ENCODE measurements around the gene CLMP.
"Not testable (repeated sequence)": the region's sequence is repeated elsewhere in the genome, so short reads cannot be mapped to it uniquely, and the experiment has no call there.

The CLMP gene

GRCh38 chr11:123218451-123218850 is 23.4 kb upstream of the CLMP start:
- DNase-seq (ENCODE audit: low read depth in 3 of 3, low spot score in 1 of 3) = no peak

GRCh38 chr11:123217897-123218296 is 22.8 kb upstream of the CLMP start:
- DNase-seq (ENCODE audit: low read depth in 3 of 3, low spot score in 1 of 3) = no peak

- DNase-seq (ENCODE audit: low read depth in 3 of 3, low spot score in 1 of 3) = no peak
Observed at GRCh38 chr11:123216249-123216648, 21.2 kb upstream of the CLMP start.

- no peak for DNase-seq (ENCODE audit: low read depth in 3 of 3, low spot score in 1 of 3)
Observed at GRCh38 chr11:123214940-123215339, 19.9 kb upstream of the CLMP start.

- no peak for DNase-seq (ENCODE audit: low read depth in 3 of 3, low spot score in 1 of 3)
Observed at GRCh38 chr11:123214396-123214795, 19.3 kb upstream of the CLMP start.

- DNase-seq (ENCODE audit: low read depth in 3 of 3, low spot score in 1 of 3) = no peak
Observed at GRCh38 chr11:123213307-123213771, 18.3 kb upstream of the CLMP start.

GRCh38 chr11:123212406-123212805 is 17.4 kb upstream of the CLMP start:
- DNase-seq (ENCODE audit: low read depth in 3 of 3, low spot score in 1 of 3) = no peak

- DNase-seq (ENCODE audit: low read depth in 3 of 3, low spot score in 1 of 3) = no peak
Observed at GRCh38 chr11:123211981-123212380, 16.9 kb upstream of the CLMP start.

- DNase-seq (ENCODE audit: low read depth in 3 of 3, low spot score in 1 of 3) = no peak
Observed at GRCh38 chr11:123211149-123211852, 16.3 kb upstream of the CLMP start.

- no peak for DNase-seq (ENCODE audit: low read depth in 3 of 3, low spot score in 1 of 3)
Observed at GRCh38 chr11:123209591-123209990, 14.5 kb upstream of the CLMP start.

GRCh38 chr11:123206791-123207434 is 11.9 kb upstream of the CLMP start:
- DNase-seq (ENCODE audit: low read depth in 3 of 3, low spot score in 1 of 3) = no peak

- DNase-seq (ENCODE audit: low read depth in 3 of 3, low spot score in 1 of 3) = not testable (repeated sequence)
Observed at GRCh38 chr11:123206055-123206454, 11.0 kb upstream of the CLMP start.

GRCh38 chr11:123203934-123204333 is 8.9 kb upstream of the CLMP start:
- DNase-seq (ENCODE audit: low read depth in 3 of 3, low spot score in 1 of 3) = no peak

- DNase-seq (ENCODE audit: low read depth in 3 of 3, low spot score in 1 of 3) = no peak
Observed at GRCh38 chr11:123203471-123203870, 8.4 kb upstream of the CLMP start.

GRCh38 chr11:123202155-123203151 is 7.4 kb upstream of the CLMP start:
- no peak for DNase-seq (ENCODE audit: low read depth in 3 of 3, low spot score in 1 of 3)

GRCh38 chr11:123200264-123200663 is 5.2 kb upstream of the CLMP start:
- no peak for DNase-seq (ENCODE audit: low read depth in 3 of 3, low spot score in 1 of 3)

GRCh38 chr11:123197711-123198110 is 2.7 kb upstream of the CLMP start:
- no peak for DNase-seq (ENCODE audit: low read depth in 3 of 3, low spot score in 1 of 3)

- DNase-seq (ENCODE audit: low read depth in 3 of 3, low spot score in 1 of 3) = no peak
Observed at GRCh38 chr11:123196060-123196714, 1.1 kb upstream of the CLMP start.

GRCh38 chr11:123194337-123195187 is 486 bp downstream of the CLMP start:
- DNase-seq (ENCODE audit: low read depth in 3 of 3, low spot score in 1 of 3) = no peak

- no peak for DNase-seq (ENCODE audit: low read depth in 3 of 3, low spot score in 1 of 3)
Observed at GRCh38 chr11:123193742-123194141, 1.3 kb downstream of the CLMP start.

Measured in stimulated activated CD4-positive, alpha-beta T cell treated with anti-CD3 and anti-CD28 coated beads, TNF-alpha, amount 100 ng/mL, for 1 hour (primary cell).